Measurements from ENCODE around the gene SPOCK1.
"Not testable (repeated sequence)": the region's sequence is repeated elsewhere in the genome, so short reads cannot be mapped to it uniquely, and the experiment has no call there.

SPOCK1 gene

DNA sequence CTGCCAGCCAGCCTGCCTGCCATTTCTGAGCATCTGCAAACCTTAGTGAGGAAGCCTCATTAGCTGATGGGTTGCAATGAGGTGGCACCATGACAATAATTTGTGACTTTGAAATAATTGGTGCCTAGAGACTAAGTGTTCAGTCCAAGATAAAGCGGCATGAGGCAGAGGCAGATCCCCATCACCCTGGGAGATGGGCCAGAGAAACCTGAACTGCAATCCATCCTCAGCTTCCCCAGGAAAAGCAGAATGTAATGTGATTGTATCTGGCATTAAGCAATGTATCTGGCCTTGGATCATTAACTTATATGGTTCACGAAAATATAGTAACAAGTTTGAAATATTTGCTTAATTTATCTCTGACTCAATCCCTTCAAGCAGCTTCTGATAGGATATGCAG, 101.0 kb downstream of the SPOCK1 start:
- DNase-seq (ENCODE audit: low read depth, low spot score): no peak

DNA sequence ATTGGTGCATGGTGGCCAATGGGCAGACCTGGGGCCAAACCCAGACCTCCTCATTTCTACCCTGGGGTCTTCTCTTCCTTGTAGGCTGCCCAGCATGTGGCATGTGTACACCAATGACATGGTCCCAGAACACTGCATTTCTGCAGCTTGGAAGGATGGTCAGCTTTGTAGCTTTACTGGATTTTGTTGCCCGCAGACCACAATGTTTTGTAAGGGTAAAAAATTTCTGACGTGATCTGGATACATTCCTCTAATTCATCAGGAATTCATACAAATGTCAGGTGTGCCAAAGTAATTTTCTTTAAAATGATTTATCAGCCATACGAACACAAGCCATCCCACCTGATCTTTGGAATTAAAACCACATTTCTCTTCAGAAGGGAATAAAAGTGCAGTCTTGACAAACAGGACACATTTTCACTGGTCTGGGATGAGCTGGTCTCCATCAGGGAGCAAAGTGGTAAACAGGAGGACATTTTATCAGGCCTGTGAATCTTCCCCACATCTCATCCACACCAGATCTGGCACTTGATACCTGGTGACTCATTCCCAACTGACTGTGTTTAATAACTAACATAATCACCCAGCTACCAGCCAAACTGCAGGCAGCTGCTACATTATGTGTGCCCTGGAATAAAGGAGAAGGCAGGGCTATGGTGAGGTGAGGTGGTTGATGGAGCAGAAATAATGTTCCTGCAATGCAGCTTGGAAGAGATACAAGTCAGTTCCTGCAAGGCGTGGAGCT, 103.9 kb downstream of the SPOCK1 start:
- no peak for DNase-seq (ENCODE audit: low read depth, low spot score)

DNA sequence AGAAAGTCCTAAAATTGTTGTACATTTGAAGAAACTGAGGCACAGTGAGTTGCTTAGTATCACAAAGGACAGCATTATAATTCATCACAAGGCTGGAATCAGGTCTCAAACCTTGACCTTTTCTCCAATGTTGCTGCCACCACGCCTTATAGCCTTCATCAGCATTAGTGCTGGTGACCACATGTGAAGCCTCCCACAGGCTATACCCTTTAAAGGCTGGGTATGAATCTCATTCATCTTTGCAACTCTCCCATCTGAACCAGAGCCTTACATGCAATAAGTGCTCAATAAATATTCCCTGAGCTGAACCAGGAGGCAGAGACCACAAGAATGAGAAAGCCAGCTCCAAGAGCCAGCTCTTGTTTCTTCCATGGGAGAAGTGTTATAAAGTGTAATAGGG, 104.7 kb downstream of the SPOCK1 start:
- DNase-seq (ENCODE audit: low read depth, low spot score): no peak

DNA sequence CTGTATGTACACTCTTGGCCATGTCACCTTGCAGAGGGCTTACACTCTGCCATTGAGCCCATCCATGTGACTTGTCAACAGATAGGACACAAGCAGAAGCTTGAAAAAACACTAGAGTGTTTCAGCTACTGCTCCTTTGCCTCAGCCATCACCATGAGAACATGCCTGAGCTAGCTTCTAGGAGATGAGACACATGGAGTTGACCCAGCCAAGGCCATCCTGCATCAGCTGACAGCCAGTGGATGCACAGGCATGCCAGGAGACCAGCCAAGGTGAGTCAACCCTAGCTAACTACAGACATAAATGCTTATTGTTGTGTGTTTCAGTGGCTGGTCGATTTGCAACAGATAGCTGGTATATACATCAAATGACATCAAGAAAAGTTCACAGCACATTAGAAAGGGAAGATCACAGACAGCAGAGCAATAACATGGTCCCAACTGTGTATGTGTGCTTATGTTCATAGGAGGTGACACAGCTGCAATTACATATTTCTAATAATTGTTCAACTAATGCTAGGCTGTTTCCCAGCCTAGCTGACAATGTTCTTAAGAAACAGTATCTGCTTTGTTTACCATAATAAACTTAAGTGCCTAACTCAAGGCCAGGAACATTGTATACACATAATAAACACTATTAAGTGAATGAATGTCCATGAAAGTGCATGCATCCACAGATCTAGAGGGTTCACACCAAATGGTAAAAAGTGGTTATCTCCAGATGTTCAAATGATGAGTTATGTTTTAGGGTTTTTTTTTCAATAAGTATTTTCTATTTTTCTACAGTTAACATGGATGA, 105.7 kb downstream of the SPOCK1 start:
- DNase-seq (ENCODE audit: low read depth, low spot score): no peak

DNA sequence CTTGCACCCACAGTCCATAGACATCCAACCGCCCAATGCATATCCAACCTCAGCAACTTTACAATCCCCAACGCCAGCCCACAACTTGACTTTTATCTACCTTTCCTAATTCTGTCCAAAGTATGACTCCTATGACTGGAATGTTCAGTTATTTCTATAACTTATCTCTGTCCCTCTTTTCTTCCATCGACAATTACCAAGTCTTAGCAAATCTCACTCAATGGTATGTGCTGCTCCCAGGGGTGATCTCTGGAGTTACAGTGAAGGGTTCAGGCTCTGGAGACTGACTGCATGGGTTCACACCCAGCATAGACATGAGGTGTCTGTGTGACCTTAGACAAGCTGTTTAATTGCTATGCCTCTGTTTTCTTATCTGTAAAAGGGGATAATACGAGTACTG, 106.9 kb downstream of the SPOCK1 start:
- DNase-seq (ENCODE audit: low read depth, low spot score): no peak

DNA sequence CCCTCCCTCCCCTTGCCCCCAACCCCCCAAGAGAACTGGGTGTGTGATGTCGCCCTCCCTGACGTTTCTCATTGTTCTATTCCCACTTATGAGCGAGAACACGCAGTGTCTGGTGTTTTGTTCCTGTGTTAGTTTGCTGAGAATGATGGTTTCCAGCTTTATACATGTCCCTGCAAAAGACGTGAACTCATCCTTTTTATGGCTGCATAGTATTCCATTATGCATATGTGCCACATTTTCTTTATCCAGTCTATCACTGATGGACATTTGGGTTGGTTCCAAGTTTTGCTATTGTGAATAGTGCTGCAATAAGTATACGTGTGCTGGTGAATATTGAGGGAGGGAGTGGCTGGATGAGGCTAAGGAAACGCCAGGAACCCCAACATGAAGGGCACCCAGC, 108.1 kb downstream of the SPOCK1 start:
- not testable (repeated sequence) for DNase-seq (ENCODE audit: low read depth, low spot score)

DNA sequence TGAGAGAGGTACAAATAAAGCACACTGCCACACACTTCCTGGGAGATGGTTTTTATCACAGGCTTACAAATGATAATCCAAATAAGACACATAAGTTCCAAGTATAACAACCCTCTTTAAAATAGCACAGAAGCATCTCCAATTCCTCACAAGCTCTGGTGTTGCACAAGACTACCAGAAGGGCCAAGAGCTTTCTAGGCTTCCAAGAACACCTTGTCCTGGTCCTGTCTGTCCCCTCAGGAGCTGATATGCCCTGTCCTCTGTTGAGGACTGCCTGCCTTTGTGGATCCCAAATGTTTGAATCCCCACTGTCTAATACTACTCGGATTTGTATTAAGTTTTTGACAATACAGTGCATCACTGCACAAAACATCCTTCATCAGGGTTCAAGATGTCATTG, 110.1 kb downstream of the SPOCK1 start:
- no peak for DNase-seq (ENCODE audit: low read depth, low spot score)

DNA sequence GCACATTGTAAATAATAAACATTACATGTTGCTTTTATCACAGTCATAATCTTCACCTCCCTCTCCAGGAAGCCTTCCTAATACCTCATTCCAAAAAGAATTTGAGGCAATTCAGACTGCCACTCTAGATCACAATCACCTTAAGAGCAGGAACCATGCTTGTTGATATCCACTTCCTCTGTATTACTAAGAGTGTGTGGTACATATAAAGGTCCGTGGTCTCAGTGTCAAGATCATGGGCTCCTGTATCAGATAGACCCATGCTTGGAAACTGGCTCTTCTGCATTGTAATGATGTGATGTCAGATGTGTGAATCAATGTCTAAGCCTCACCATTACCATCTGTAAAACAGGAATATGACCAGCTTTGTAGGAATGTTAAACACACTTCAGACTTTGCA, 114.1 kb downstream of the SPOCK1 start:
- DNase-seq (ENCODE audit: low read depth, low spot score): no peak

DNA sequence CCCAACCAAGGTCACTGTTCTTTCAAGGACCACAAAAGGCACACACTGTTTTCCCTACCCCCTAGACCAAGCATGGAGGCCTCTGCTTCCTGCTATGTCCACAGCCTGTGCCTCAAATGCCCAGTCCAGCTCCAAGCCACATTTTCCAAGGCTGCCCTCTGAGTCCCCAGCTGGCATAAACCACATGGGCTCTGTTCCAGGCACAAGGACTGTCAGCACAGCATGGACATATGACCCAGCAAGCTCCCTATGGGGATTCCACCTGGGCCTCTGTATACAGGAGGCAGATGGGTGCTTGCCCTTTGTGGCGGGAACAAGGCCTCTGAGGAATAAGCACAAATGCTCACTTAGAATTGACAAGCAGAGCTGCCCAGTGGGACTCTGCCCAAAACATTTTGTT, 115.2 kb downstream of the SPOCK1 start:
- DNase-seq (ENCODE audit: low read depth, low spot score): no peak

DNA sequence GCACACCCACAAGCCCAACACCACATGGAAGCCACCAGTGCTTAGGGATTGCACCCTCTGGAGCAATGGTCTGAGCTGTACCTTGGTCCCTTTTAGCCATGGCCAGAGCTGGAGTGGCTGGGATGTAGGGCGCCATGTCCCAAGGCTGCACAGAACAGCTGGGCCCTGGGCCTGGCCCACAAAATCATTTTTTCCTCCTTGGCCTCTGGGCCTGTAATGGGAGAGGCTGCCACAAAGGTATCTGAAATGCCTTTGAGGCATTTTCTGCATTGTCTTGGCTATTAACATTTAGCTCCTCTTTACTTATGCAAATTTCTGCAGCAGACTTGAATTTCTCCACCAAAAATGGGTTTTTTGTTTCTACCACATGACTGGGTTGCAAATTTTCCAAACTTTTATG, 117.6 kb downstream of the SPOCK1 start:
- DNase-seq (ENCODE audit: low read depth, low spot score): no peak

DNA sequence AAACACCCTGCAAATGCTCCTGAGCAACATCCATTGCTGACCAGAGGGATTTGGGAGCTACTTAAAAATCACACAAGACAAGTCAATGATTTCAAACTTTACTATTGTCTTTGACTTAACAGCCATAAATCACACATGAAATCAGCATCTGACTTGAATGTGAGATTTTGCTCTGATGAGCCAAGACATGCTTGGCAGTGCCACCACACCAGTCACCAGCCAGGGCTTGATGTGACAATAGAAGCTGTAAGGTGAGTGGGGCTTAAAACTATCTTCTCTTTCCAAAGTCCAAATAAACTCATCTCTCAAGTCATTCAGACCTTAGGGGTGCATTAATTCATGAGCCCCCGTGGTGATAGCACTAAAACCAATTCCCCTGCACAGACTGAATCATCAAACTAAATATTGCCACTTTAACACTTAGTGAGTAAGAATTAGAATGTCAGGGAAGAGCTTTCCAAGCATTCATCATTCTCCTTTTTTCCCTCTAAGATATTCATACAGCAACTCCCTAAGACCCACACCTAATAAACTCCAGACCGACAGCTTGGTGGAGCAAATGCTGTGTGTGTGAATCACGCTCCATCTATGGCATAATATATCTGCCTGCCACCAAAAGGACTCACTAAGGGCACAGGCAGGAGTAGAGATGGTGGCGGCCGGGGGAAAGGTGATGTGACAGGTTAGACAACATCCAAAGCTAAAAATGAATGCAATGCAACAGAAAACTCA, 119.4 kb downstream of the SPOCK1 start:
- DNase-seq (ENCODE audit: low read depth, low spot score): no peak

DNA sequence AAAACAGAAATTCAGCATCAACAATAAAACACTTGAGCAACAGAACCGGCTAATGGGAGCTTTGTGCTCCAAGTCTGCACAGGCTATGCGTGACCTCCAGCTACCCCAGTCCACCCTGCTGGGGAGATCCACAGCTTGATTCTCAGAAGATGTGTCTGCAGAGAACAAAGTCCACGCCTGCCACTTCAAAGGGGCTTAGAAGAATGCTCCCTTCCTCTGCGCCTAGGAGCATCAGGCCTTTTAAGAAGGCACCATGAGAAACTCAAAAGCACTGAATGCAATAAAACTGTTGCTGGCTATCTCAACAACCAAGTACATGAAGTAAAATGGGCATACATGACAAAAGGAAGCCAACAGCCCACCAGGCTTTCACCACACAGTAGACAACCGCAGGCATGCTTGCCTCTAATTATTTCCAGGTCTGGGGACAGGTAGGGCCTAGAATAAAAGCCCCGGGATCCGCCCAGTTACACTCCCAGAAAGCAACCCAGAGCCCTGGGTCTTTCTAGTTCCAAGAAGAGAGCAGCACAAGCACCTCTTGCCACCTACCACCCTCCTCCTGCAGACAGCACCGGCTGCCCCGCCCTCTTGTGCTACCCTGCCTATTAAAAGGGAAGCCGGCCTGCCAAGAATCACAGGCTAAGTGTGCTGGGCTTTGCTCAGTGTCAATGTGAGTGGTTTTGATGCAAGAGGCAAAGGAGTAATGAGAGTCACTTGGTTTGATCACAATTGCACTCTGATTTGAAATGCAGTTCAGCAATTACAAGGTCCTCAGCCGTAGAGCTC, 123.2 kb downstream of the SPOCK1 start:
- no peak for DNase-seq (ENCODE audit: low read depth, low spot score)

DNA sequence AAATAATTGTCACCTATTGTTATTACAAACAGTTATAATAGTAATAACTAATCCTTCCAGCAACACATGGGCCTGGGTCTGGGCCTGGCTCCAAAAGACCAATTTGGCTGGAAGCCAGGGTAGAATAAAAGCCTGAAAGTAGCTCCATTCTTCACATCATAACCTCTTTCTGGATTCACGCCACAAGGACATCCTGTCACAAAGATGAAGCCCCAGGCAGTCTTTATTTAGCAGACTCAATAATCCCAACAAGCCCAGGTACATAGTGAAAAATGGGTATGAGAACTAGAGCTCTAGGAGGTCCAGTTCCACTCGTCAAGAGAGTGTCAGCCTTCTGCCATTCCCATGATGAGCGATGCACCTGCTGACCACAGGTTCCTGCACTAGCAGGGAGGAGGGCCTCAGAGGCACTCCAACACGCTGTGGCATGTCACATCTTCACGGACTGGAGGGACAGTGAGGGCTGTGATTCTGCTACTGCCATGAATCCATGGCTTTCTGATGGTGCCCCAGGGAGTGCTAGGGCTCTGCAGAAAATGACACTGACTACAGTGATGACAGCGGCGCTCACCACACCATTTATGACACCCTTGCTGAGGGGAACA, 124.9 kb downstream of the SPOCK1 start:
- no peak for DNase-seq (ENCODE audit: low read depth, low spot score)

DNA sequence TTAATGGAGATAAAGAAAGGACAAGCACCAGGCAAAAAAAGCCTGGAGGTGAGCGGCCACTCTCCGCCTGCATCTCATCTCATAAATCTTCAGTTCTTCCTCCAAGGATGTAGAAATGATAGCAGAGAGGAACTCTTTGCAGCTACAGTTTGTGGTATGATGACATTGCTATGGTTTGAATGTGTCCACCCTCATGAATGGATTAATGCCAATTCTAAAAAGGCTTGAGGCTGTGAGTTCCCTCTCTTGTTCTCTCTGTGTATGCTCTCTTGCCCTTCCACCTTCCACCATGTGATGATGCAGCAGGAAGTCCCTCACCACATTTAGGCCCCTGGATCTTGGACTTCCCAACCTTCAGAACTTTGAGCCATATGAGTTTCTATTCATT, 126.4 kb downstream of the SPOCK1 start:
- no peak for DNase-seq (ENCODE audit: low read depth, low spot score)

DNA sequence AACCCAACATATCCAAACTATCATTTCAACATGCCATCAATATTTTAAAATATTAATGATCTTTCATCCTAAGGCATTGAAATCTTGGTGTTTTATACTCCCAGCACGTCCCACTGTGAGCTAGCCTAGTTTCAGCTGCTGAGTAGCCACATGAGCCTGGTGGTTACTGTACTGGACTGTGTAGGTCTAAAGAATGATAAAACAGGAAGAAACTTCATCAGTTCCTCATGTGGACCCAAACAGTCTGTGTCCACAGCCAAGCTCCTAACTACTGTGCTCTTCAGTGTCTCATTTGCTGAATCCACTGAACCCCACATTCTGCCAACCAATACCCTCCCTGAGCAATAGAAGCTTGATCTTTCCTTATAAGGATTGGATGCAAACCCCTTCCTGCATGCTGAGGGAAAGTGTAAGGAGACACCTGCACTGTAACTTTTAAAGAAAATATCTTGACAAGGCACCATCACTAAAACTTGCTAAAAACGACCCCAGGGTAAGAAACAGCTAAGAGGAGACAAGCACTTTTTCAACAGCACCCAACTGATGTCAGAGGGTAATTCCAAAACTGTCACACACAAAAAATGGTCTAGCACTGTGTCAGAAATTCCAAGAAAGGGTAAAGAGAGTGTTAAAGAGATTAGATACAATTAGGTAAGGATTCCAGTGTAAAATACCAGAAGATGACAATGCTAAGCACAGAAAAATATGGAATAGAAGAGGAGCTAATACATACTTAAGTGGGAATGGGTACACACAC, 126.9 kb downstream of the SPOCK1 start:
- no peak for DNase-seq (ENCODE audit: low read depth, low spot score)

DNA sequence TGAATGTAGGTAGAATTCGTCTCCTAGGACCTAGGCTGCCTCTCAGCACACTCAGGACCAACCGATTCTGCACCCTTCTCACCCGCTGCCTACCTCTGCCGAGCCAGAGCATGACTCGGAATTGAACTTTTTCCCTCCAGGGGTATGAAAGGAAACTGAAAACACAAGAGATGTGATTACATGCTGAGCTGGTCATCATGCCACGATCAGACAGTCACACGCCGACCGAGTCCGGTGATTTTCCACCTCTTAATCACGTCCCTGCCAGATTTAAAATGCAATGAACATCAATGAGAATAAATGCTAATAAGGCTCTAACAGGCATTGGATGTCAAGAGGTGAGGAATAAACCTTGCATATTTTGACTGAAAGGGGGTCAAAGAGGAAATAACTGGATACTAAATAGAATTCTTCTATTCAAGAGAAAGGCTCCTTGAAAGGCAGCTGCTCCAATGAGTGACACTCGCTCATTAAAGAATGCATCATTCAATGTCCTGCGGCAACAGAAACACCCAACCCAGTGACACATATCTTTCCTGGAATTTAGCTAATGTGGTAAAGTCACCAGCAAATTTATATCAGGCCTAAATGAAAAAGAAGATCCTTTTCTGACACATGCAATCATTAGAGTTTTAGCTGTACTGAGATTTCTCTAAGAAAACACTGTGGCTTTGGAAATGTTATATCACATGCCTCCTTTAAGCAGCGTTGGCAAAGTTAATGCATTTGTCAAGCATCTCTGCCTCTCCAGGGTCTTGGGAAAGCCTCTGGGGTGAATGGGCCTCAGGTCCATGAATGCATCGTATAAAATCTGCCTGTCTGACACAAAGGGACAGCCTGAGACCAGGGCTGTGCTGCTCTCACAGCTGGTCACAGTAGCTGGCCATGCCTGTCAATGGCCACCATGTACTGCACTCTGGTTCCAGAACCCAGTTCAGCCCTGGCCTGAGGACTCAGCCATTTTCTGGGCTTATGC, 128.7 kb downstream of the SPOCK1 start:
- no peak for DNase-seq (ENCODE audit: low read depth, low spot score)

DNA sequence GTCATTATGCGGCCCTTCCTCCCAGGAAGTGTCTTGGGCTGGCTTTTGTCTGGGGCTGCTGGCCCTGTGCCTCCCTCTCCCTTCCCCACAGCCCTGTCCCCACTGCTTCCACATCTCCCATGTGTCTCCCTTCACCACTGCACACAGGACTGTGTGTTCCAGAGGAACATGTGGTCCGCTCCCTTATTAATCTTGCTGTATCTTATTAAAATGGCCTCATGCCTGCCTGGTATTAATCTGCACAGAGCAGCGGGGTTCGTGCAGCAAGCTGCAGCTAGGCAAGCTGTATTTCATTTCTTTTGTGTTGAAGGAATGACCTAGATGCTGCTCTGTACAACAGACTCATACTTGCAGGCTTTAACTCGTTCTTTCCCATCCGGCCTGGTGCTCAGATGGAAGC, 130.5 kb downstream of the SPOCK1 start:
- DNase-seq (ENCODE audit: low read depth, low spot score): no peak

DNA sequence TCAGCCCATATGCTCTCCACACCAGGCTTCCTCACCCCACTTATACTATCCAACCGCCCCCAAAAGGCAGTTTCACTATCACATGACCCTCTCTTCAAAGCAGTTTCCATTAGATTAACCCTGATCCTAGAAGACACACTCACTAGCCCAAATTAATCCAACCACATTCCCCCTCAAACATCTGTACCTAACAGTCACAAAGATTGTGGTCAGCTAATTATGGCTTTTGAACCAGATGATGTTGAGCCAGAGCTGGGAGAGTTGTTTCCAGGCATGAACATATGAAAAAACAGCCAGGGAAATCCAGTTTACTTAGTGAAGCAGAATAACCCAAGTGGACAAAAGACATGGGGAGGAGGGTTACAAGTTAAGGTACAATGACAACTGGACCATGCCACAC, 131.2 kb downstream of the SPOCK1 start:
- DNase-seq (ENCODE audit: low read depth, low spot score): no peak

DNA sequence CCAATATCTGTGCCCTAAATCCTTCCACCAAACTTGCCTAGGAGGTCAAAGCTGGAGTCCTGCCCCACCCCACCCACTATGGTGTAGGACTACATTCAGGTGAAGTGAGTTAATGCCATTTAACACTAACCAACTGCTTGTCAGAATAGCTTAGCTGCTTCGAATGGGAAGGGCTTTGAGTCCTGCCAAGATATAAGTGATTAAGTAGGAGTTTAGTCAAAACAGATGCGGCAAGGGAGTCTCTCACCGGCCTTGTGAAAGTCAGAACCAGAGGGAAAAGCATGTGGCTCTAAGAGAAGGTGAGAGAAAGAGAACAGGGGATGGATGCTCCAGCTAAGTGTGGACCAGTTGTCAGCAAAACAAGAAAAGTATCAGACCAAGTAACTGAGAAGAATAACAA, 132.6 kb downstream of the SPOCK1 start:
- no peak for DNase-seq (ENCODE audit: low read depth, low spot score)

Data from activated naive CD8-positive, alpha-beta T cell treated with anti-CD3 and anti-CD28 coated beads, Interleukin-2, amount 50 U/mL, for 16 hours (primary cell).